Endometrial microvascular endothelial cells (primary cell): ENCODE results near the gene GTF2H3. TPM values are rescaled to one million over a fixed set of nuclear protein-coding genes. Genes with fewer than 3 reads are reported as not detected.

Experiments
- in situ Hi-C: cut with HindIII; loops from 2 replicates; pipeline ENCODE4 v1.10.0; 2017; ENCODE audit warnings: low sequenced_read_pairs, low pct_unique_long_range_greater_than_20kb; ENCODE audit errors: inconsistent ontology term
- total RNA-seq: library from RNA; depleted of rRNA; stranded (reverse); fragments of >200 nt; gene quantifications from one replicate; pipeline ENCODE4 v1.2.3, GENCODE V29; 2015; ENCODE audit errors: inconsistent ontology term

GTF2H3 gene
- total RNA-seq, 1 donor from 2014 or later, result 35.0 TPM

GRCh38 chr12:123634142-123634561 lies 523 bp downstream of the GTF2H3 start:
- in situ Hi-C loops, result no loop called here

- in situ Hi-C loops, result no loop called here
These were observed 10.3 kb downstream of the GTF2H3 start for GRCh38 chr12:123643911-123644310.

GRCh38 chr12:123645380-123645779 lies 11.8 kb downstream of the GTF2H3 start:
- in situ Hi-C loops, result no loop called here

DNA sequence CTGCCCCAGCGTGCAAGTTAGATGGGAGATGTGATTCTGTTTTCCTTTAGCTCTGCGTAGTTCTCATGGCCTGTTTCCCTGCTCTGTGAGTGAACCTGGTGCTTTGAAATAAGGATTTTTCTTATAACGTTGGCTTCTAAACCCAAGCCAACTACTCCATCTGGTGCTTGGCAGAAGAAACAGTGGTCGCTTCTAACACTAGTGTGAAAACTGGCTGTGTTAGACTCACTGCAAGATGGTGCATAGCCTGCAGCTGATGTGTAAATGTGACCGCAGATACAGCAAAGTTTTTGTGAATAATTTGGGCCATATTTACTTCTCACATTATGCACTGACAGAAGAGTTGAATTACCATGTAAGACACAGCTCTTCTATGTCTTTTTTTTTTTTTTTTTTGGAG lies 12.2 kb downstream of the GTF2H3 start:
- in situ Hi-C loops, result no loop called here

DNA sequence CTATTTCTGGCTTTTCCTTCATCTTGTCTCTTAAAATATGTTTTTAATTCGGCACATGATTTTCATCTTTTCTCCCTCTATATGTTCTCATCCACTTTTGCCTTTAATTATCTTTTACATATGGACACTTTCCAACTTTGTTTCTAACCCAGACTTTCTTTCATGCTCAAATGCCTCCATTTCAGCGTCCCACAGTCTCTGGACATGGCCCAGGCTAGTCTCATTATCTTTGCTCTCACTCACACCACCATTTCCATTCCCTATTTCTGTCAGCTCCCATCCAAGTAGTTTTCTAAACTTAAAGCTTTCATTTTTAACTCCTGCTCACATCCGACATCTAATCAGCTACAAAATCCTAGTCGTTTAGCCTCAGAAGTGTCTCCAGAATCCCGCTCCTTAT lies 14.8 kb downstream of the GTF2H3 start:
- in situ Hi-C loops, result no loop called here

- in situ Hi-C loops, result no loop called here
These were observed 20.6 kb downstream of the GTF2H3 start for GRCh38 chr12:123654129-123654701.

DNA sequence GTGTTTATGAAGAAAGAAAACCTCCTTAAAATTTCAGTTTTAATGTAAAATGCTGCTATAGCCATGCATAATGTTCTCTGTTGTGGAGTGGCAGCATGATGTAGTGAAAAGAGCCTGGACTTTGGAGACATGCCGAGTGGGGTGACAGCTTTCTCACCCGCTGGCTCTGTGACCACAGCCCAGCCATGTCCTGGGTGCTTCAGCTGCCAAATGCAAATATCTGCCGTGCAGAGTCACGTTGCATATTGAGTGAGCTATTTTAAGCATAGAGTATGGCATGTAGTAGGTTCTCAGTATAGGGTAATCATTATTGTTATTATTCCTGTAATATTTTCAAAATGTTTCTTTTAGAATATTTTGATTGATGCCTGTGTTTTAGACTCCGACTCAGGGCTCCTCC lies 21.8 kb downstream of the GTF2H3 start:
- in situ Hi-C loops, result no loop called here

GRCh38 chr12:123656392-123656791 lies 22.8 kb downstream of the GTF2H3 start:
- in situ Hi-C loops, result no loop called here

- in situ Hi-C loops, result no loop called here
These were observed 23.6 kb downstream of the GTF2H3 start for GRCh38 chr12:123657211-123657610.

GRCh38 chr12:123659996-123660727 lies 26.5 kb downstream of the GTF2H3 start:
- in situ Hi-C loops, result no loop called here

DNA sequence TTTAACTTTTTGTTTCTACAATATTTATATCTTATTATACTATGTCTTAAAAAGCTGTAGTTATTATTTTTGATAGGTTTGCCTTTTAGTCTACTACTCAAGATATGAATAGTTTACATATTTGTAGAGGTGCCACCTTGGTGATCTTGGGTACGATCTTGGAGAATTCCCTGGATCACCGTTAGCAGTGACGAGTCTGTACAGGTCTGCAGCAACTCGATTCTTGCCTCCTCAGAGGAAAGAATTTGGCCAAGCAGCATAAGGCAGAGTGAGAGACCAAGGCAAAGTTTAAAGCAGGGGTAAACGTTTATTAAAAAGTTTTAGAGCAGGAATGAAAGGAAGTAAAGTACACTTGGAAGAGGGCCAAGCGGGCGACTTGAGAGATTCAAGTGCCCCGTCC lies 34.1 kb downstream of the GTF2H3 start:
- in situ Hi-C loops, result no loop called here

GRCh38 chr12:123670882-123671728 lies 37.5 kb downstream of the GTF2H3 start, which contains the start of gene TCTN2:
Gene TCTN2 (plus strand): TSS chr12:123671113. CDS start chr12:123671241, 128 bp downstream.
- in situ Hi-C loops, result no loop called here

DNA sequence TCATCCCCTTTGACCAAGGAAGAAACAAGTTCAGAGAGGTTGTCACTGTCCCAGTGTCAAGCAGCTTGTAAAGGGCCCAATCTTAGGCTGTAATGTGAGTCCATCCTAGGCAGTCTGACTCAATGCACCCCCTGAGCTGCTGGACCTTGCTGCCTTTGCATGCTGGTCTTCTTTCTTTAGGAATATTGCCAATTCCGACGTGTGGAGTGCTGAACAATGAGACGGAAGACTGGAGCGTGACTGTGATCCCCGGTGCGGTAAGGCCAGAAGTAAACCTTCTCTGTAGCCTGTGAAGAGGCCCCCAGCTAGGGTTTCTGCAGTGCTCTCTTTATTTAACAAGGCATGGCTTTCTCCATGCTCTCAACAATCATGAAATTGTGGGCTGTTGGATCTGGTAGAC lies 38.2 kb downstream of the GTF2H3 start:
- in situ Hi-C loops, result no loop called here

DNA sequence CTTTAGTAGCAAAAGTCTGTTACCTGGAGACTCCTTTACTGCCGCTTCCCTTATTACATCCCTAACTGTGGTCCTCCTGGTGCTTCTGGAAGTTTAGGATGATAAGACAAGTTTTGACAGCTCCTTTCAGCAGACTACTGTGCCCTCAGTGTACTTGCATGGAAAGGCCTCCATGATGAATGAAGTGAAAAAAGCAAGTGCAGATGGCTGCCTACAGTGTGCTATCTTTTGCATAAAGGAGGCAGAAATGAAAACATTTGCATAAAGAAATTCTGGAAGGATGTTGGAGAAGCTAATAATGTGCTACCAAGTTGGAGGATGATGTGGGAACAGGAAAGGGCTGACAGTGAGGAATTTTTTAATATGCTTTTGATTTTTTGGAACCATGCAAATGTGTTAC lies 41.8 kb downstream of the GTF2H3 start:
- in situ Hi-C loops, result no loop called here

DNA sequence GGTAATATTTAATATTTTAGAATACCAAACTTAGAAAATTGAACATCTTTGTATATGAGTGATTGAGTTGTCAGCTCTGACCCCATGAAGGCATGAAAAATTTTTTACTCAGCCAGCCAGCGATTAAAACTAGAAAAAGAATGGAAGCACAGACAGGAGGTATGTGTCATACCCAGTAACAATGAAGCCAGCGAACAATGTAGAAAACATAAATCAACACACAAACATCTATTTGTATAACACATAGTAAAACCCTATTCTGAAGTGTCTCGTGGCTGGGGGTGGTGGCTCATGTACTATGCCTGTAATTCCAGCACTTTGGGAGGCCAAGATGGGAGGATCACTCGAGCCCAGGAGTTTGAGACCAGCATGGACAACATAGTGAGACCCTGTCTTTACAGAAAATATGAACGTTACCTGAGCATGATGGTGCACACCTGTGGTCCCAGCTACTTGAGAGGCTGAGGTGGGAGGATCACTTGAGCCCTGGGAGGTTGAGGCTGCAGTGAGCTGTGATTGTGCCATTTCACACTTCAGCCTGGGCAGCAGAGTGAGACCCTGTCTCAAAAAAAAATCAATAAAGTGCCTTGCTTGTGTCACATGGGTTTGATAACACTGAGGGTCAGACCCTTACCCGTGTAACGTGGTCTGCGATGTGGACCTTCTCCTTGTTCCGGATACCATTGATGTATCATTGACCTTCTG lies 43.1 kb downstream of the GTF2H3 start:
- in situ Hi-C loops, result no loop called here

GRCh38 chr12:123678981-123679380 lies 45.4 kb downstream of the GTF2H3 start:
- in situ Hi-C loops, result no loop called here

DNA sequence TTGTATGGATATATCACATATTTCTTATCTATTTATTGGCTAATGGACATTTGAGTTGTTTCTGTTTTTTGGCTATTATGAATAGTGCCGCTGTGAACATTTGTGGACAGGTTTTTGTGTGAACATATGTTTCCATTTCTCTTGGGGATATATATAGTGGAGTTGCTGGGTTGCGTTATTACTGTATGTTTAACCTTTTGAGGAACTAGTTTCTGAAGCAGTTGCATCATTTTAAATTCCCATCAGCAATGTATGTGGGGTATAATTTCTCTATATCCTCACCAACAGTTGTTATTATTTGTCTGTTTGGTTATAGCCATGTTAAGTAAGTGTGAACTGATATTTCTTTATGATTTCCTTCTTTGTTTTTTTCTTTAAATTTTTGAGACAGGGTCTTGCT lies 48.0 kb downstream of the GTF2H3 start:
- in situ Hi-C loops, result no loop called here

DNA sequence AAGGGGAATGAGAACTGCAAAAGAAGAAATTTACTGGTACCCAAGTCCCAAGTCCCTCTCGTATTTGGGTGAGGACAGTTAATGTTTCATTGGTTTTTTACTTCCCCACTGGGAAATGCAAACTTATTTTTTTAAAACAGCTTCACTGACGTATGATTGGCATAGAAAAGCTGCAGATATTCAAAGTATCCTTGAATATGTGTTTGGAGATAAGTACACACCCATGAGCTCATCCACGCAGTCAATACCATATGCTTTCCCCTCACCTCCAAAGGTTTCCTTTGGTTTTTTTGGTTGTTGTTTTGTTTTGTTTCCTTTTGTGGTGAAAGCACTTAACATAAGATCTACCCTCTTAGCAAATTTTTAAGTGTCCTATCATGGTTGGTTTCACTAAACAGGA lies 50.3 kb downstream of the GTF2H3 start:
- in situ Hi-C loops, result no loop called here

- in situ Hi-C loops, result no loop called here
These were observed 53.1 kb downstream of the GTF2H3 start for GRCh38 chr12:123686636-123687190.
